PC-9 (cell line): ENCODE data around the gene MAN2A2.
A peak's percentile ranks its signal among the peaks of the same experiment; 100 is the strongest.

Source experiments
- CTCF ChIP-seq: fragments of 200-600 bp; sonication (generic); conservative IDR thresholded peaks from 2 replicates; pipeline ENCODE4 v1.6.1; 2017; ENCODE audit warnings: mixed run types, antibody characterized with exemption, mild to moderate bottlenecking, moderate library complexity
- EZH2 ChIP-seq: fragments of 200-600 bp; sonication (generic); IDR thresholded peaks from 2 replicates; pipeline ENCODE4 v1.8.0; 2017; ENCODE audit warnings: antibody characterized with exemption, low read depth

GRCh38 chr15:90956274-90957030, 53.4 kb downstream of the MAN2A2 start:
- TF ChIP-seq CTCF (peak; percentile 68), EZH2 (no peak)
